Stimulated activated naive CD8-positive, alpha-beta T cell treated with anti-CD3 and anti-CD28 coated beads, Interleukin-15, Interleukin-2, amounts not matched to agents 100 ng/mL and 50 ng/mL, for 24 hours (primary cell): ENCODE data around the gene FASLG.

Experiments used
- H3K27ac Mint-ChIP-seq: one replicate; pipeline ENCODE4 v1.8.0; 2021; ENCODE audit warnings: mild to moderate bottlenecking, mixed read lengths
- H3K27me3 Mint-ChIP-seq: one replicate; pipeline ENCODE4 v1.8.0; 2021; ENCODE audit warnings: mixed read lengths
- H3K36me3 Mint-ChIP-seq: one replicate; pipeline ENCODE4 v1.8.0; 2021; ENCODE audit warnings: low read depth, mixed read lengths
- H3K4me1 Mint-ChIP-seq: one replicate; pipeline ENCODE4 v1.8.0; 2021; ENCODE audit warnings: low read depth, mixed read lengths
- H3K4me3 Mint-ChIP-seq: one replicate; pipeline ENCODE4 v1.8.0; 2021; ENCODE audit warnings: mild to moderate bottlenecking, mixed read lengths
- H3K9me3 Mint-ChIP-seq: one replicate; pipeline ENCODE4 v1.8.0; 2021; ENCODE audit warnings: mixed read lengths

The FASLG gene

GRCh38 chr1:172657586-172657985, 1.3 kb upstream of the FASLG start:
- no peaks in the 10 kb centered on the region for H3K9me3 Mint-ChIP-seq
- no peak overlapping the region for H3K27ac Mint-ChIP-seq
- peaks cover 33% of the 10 kb centered on the region for H3K36me3 Mint-ChIP-seq
- no peak overlapping the region for H3K4me3 Mint-ChIP-seq
- H3K27me3 Mint-ChIP-seq, result peaks cover 2% of the 10 kb centered on the region
- peaks cover 73% of the 10 kb centered on the region for H3K4me1 Mint-ChIP-seq

GRCh38 chr1:172661107-172661506, 2.2 kb downstream of the FASLG start:
- peak overlapping the region; percentile 95 for H3K4me3 Mint-ChIP-seq
- H3K9me3 Mint-ChIP-seq, result peaks cover 8% of the 10 kb centered on the region
- peaks cover 67% of the 10 kb centered on the region for H3K36me3 Mint-ChIP-seq
- H3K4me1 Mint-ChIP-seq, result peaks cover 80% of the 10 kb centered on the region
- peaks cover 3% of the 10 kb centered on the region for H3K27me3 Mint-ChIP-seq
- H3K27ac Mint-ChIP-seq, result peak overlapping the region; percentile 99

GRCh38 chr1:172662464-172663109, 3.7 kb downstream of the FASLG start:
- Mint-ChIP-seq H3K4me3 (peak overlapping the region; percentile 95), H3K27ac (peak overlapping the region; percentile 99), H3K4me1 (peaks cover 89% of the 10 kb centered on the region), H3K9me3 (peaks cover 11% of the 10 kb centered on the region), H3K27me3 (peaks cover 3% of the 10 kb centered on the region), H3K36me3 (peaks cover 82% of the 10 kb centered on the region)

GRCh38 chr1:172663732-172664131, 4.8 kb downstream of the FASLG start:
- peak overlapping the region; percentile 99 for H3K27ac Mint-ChIP-seq
- H3K27me3 Mint-ChIP-seq, result peaks cover 3% of the 10 kb centered on the region
- H3K9me3 Mint-ChIP-seq, result peaks cover 11% of the 10 kb centered on the region
- peaks cover 93% of the 10 kb centered on the region for H3K36me3 Mint-ChIP-seq
- peaks cover 92% of the 10 kb centered on the region for H3K4me1 Mint-ChIP-seq
- peak overlapping the region; percentile 95 for H3K4me3 Mint-ChIP-seq

GRCh38 chr1:172668097-172668496, 9.2 kb downstream of the FASLG start:
- no peaks in the 10 kb centered on the region for H3K27me3 Mint-ChIP-seq
- H3K4me3 Mint-ChIP-seq, result no peak overlapping the region
- H3K4me1 Mint-ChIP-seq, result peaks cover 95% of the 10 kb centered on the region
- H3K9me3 Mint-ChIP-seq, result peaks cover 7% of the 10 kb centered on the region
- peak overlapping the region; percentile 90 for H3K27ac Mint-ChIP-seq
- H3K36me3 Mint-ChIP-seq, result peaks cover 68% of the 10 kb centered on the region

GRCh38 chr1:172669011-172669410, 10.1 kb downstream of the FASLG start:
- Mint-ChIP-seq H3K27ac (peak overlapping the region; percentile 90), H3K27me3 (no peaks in the 10 kb centered on the region), H3K4me1 (peaks cover 97% of the 10 kb centered on the region), H3K4me3 (peak overlapping the region; percentile 74), H3K9me3 (peaks cover 3% of the 10 kb centered on the region), H3K36me3 (peaks cover 62% of the 10 kb centered on the region)

- peak overlapping the region; percentile 90 for H3K27ac Mint-ChIP-seq
- peaks cover 96% of the 10 kb centered on the region for H3K4me1 Mint-ChIP-seq
- peaks cover 3% of the 10 kb centered on the region for H3K9me3 Mint-ChIP-seq
- H3K36me3 Mint-ChIP-seq, result peaks cover 49% of the 10 kb centered on the region
- H3K4me3 Mint-ChIP-seq, result peak overlapping the region; percentile 74
- H3K27me3 Mint-ChIP-seq, result no peaks in the 10 kb centered on the region
Measured at GRCh38 chr1:172670316-172670715, 11.4 kb downstream of the FASLG start.

GRCh38 chr1:172670791-172671190, 11.9 kb downstream of the FASLG start:
- Mint-ChIP-seq H3K27ac (peak overlapping the region; percentile 90), H3K27me3 (no peaks in the 10 kb centered on the region), H3K4me3 (peak overlapping the region; percentile 56), H3K36me3 (peaks cover 44% of the 10 kb centered on the region), H3K9me3 (peaks cover 3% of the 10 kb centered on the region), H3K4me1 (peaks cover 96% of the 10 kb centered on the region)

GRCh38 chr1:172671591-172671990, 12.7 kb downstream of the FASLG start:
- Mint-ChIP-seq H3K27ac (peak overlapping the region; percentile 90), H3K36me3 (peaks cover 36% of the 10 kb centered on the region), H3K4me1 (peaks cover 96% of the 10 kb centered on the region), H3K27me3 (no peaks in the 10 kb centered on the region), H3K9me3 (peaks cover 3% of the 10 kb centered on the region), H3K4me3 (peak overlapping the region; percentile 56)

GRCh38 chr1:172672720-172673119, 13.8 kb downstream of the FASLG start:
- no peaks in the 10 kb centered on the region for H3K9me3 Mint-ChIP-seq
- H3K27ac Mint-ChIP-seq, result no peak overlapping the region
- H3K4me1 Mint-ChIP-seq, result peaks cover 96% of the 10 kb centered on the region
- no peaks in the 10 kb centered on the region for H3K27me3 Mint-ChIP-seq
- H3K36me3 Mint-ChIP-seq, result peaks cover 25% of the 10 kb centered on the region
- H3K4me3 Mint-ChIP-seq, result no peak overlapping the region

GRCh38 chr1:172673761-172674160, 14.9 kb downstream of the FASLG start:
- Mint-ChIP-seq H3K27me3 (no peaks in the 10 kb centered on the region), H3K9me3 (no peaks in the 10 kb centered on the region), H3K36me3 (peaks cover 19% of the 10 kb centered on the region), H3K4me3 (no peak overlapping the region), H3K4me1 (peaks cover 96% of the 10 kb centered on the region), H3K27ac (peak overlapping the region; percentile 28)

GRCh38 chr1:172674831-172675613, 16.1 kb downstream of the FASLG start:
- Mint-ChIP-seq H3K27me3 (no peaks in the 10 kb centered on the region), H3K4me1 (peaks cover 92% of the 10 kb centered on the region), H3K4me3 (peak overlapping the region; percentile 58), H3K36me3 (peaks cover 10% of the 10 kb centered on the region), H3K27ac (peak overlapping the region; percentile 92), H3K9me3 (no peaks in the 10 kb centered on the region)

- H3K4me1 Mint-ChIP-seq, result peaks cover 69% of the 10 kb centered on the region
- H3K27me3 Mint-ChIP-seq, result no peaks in the 10 kb centered on the region
- H3K4me3 Mint-ChIP-seq, result no peak overlapping the region
- H3K36me3 Mint-ChIP-seq, result peaks cover 4% of the 10 kb centered on the region
- no peaks in the 10 kb centered on the region for H3K9me3 Mint-ChIP-seq
- peak overlapping the region; percentile 75 for H3K27ac Mint-ChIP-seq
Measured at GRCh38 chr1:172679000-172679772, 20.3 kb downstream of the FASLG start.

- H3K4me3 Mint-ChIP-seq, result no peak overlapping the region
- H3K4me1 Mint-ChIP-seq, result peaks cover 59% of the 10 kb centered on the region
- H3K36me3 Mint-ChIP-seq, result peaks cover 7% of the 10 kb centered on the region
- H3K27ac Mint-ChIP-seq, result no peak overlapping the region
- no peaks in the 10 kb centered on the region for H3K27me3 Mint-ChIP-seq
- H3K9me3 Mint-ChIP-seq, result no peaks in the 10 kb centered on the region
Measured at GRCh38 chr1:172680244-172680643, 21.3 kb downstream of the FASLG start.
